Measurements from ENCODE around the gene CACNA1C.
A peak's percentile ranks its signal among the peaks of the same experiment; 100 is the strongest.

Gene CACNA1C

GRCh38 chr12:2312770-2313169 lies 260.0 kb downstream of the CACNA1C start:
- TF ChIP-seq CTCF (IDR thresholded peaks at IDR 0.05; ENCODE audit: poor library complexity, severe bottlenecking) = no peak

GRCh38 chr12:2314492-2314891 lies 261.7 kb downstream of the CACNA1C start:
- DNase-seq (ENCODE audit: low spot score) = no peak
- ATAC-seq (ENCODE audit: low read depth) = no peak
- H3K36me3 ChIP-seq (ENCODE audit: low read depth) = no peaks in the 10 kb centered on the region
- H3K4me1 ChIP-seq (ENCODE audit: insufficient read depth, poor library complexity, severe bottlenecking) = no peaks in the 10 kb centered on the region
- no peak overlapping the region for H3K27ac ChIP-seq (ENCODE audit: poor library complexity, severe bottlenecking)
- no peaks in the 10 kb centered on the region for H3K27me3 ChIP-seq (ENCODE audit: insufficient read depth, poor library complexity, severe bottlenecking)
- no peak for TF ChIP-seq CTCF (IDR thresholded peaks at IDR 0.05; ENCODE audit: poor library complexity, severe bottlenecking)
- H3K4me3 ChIP-seq (ENCODE audit: severe bottlenecking) = no peak overlapping the region
- H3K9me3 ChIP-seq (ENCODE audit: severe bottlenecking) = no peaks in the 10 kb centered on the region

More at GRCh38 chr12:2312770-2313169, 260.0 kb downstream of the CACNA1C start:
- Histone ChIP-seq H3K36me3 (ENCODE audit: low read depth) (no peaks in the 10 kb centered on the region), H3K9me3 (ENCODE audit: severe bottlenecking) (no peaks in the 10 kb centered on the region), H3K4me1 (ENCODE audit: insufficient read depth, poor library complexity, severe bottlenecking) (no peaks in the 10 kb centered on the region), H3K27me3 (ENCODE audit: insufficient read depth, poor library complexity, severe bottlenecking) (no peaks in the 10 kb centered on the region), H3K4me3 (ENCODE audit: severe bottlenecking) (no peak overlapping the region), H3K27ac (ENCODE audit: poor library complexity, severe bottlenecking) (no peak overlapping the region)
- ATAC-seq (ENCODE audit: low read depth) = no peak
- no peak for DNase-seq (ENCODE audit: low spot score)

- TF ChIP-seq CTCF (IDR thresholded peaks at IDR 0.05; ENCODE audit: poor library complexity, severe bottlenecking) = no peak
- H3K27me3 ChIP-seq (ENCODE audit: insufficient read depth, poor library complexity, severe bottlenecking) = no peaks in the 10 kb centered on the region
- peaks cover 4% of the 10 kb centered on the region for H3K4me1 ChIP-seq (ENCODE audit: insufficient read depth, poor library complexity, severe bottlenecking)
- H3K27ac ChIP-seq (ENCODE audit: poor library complexity, severe bottlenecking) = no peak overlapping the region
- no peak overlapping the region for H3K4me3 ChIP-seq (ENCODE audit: severe bottlenecking)
- ATAC-seq (ENCODE audit: low read depth) = no peak
- H3K36me3 ChIP-seq (ENCODE audit: low read depth) = no peaks in the 10 kb centered on the region
- no peaks in the 10 kb centered on the region for H3K9me3 ChIP-seq (ENCODE audit: severe bottlenecking)
- DNase-seq (ENCODE audit: low spot score) = peak; percentile 40
Measured at GRCh38 chr12:2317772-2318171, 265.0 kb downstream of the CACNA1C start.

- Histone ChIP-seq H3K27ac (ENCODE audit: poor library complexity, severe bottlenecking) (no peak overlapping the region), H3K27me3 (ENCODE audit: insufficient read depth, poor library complexity, severe bottlenecking) (no peaks in the 10 kb centered on the region), H3K36me3 (ENCODE audit: low read depth) (no peaks in the 10 kb centered on the region), H3K4me1 (ENCODE audit: insufficient read depth, poor library complexity, severe bottlenecking) (peaks cover 4% of the 10 kb centered on the region), H3K4me3 (ENCODE audit: severe bottlenecking) (no peak overlapping the region), H3K9me3 (ENCODE audit: severe bottlenecking) (no peaks in the 10 kb centered on the region)
- no peak for TF ChIP-seq CTCF (IDR thresholded peaks at IDR 0.05; ENCODE audit: poor library complexity, severe bottlenecking)
- DNase-seq (ENCODE audit: low spot score) (peak; percentile 34), ATAC-seq (ENCODE audit: low read depth) (no peak)
Measured at GRCh38 chr12:2318286-2318685, 265.5 kb downstream of the CACNA1C start.

GRCh38 chr12:2319136-2319535 lies 266.3 kb downstream of the CACNA1C start:
- Histone ChIP-seq H3K4me3 (ENCODE audit: severe bottlenecking) (no peak overlapping the region), H3K9me3 (ENCODE audit: severe bottlenecking) (no peaks in the 10 kb centered on the region), H3K36me3 (ENCODE audit: low read depth) (no peaks in the 10 kb centered on the region), H3K4me1 (ENCODE audit: insufficient read depth, poor library complexity, severe bottlenecking) (peaks cover 4% of the 10 kb centered on the region), H3K27me3 (ENCODE audit: insufficient read depth, poor library complexity, severe bottlenecking) (no peaks in the 10 kb centered on the region), H3K27ac (ENCODE audit: poor library complexity, severe bottlenecking) (no peak overlapping the region)
- ATAC-seq (ENCODE audit: low read depth) (no peak), DNase-seq (ENCODE audit: low spot score) (peak; percentile 65)
- no peak for TF ChIP-seq CTCF (IDR thresholded peaks at IDR 0.05; ENCODE audit: poor library complexity, severe bottlenecking)

All from RWPE2 (cell line).